GM12872 (cell line): Measurements from ENCODE around the gene TRABD2B.

ENCODE experiments used
- CTCF ChIP-seq: IDR thresholded peaks from 3 replicates; pipeline ENCODE4 v1.5.1; 2011; ENCODE audit warnings: low read depth, mild to moderate bottlenecking, low read length, moderate library complexity; ENCODE audit not compliant: insufficient read depth

TRABD2B gene

GRCh38 chr1:47780469-47780995 lies 216.7 kb downstream of the TRABD2B start:
- TF ChIP-seq CTCF: no peak

GRCh38 chr1:47779613-47780012 lies 217.6 kb downstream of the TRABD2B start:
- no peak for TF ChIP-seq CTCF

- no peak for TF ChIP-seq CTCF
Measured at GRCh38 chr1:47778280-47778679, 218.9 kb downstream of the TRABD2B start.

- no peak for TF ChIP-seq CTCF
Measured at GRCh38 chr1:47777322-47777721, 219.9 kb downstream of the TRABD2B start.

- TF ChIP-seq CTCF: no peak
Measured at GRCh38 chr1:47776667-47777131, 220.5 kb downstream of the TRABD2B start.

GRCh38 chr1:47774986-47775834 lies 222.0 kb downstream of the TRABD2B start:
- no peak for TF ChIP-seq CTCF

GRCh38 chr1:47772960-47773682 lies 224.1 kb downstream of the TRABD2B start:
- TF ChIP-seq CTCF: no peak
